CD4-positive, alpha-beta T cell treated with Interleukin-21 for 1 hour (primary cell): Measurements from ENCODE around the gene CHST11.
"Not testable (repeated sequence)": the region's sequence is repeated elsewhere in the genome, so short reads cannot be mapped to it uniquely, and the experiment has no call there.

ENCODE experiments used
- DNase-seq: peaks from one replicate; pipeline ENCODE4 v3.0.0-alpha.2; 2020

CHST11 gene

DNA sequence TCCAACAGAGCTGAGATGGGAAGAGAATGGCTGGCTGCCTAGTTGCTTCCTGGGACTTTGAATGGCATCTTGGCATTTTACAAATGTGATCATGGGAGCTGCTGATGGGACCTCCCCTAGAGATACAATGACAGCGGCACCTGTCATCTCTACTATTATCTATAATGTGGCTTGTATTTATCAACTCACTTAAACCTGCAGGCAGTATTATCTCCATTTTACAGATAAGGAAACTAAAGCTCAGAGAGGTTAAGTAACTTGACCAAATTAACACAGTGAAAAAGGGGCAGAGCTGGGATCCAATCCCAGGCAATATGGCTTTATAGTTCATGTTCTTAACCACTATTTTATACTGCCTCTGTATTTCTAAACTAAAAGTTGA is 111.7 kb downstream of the CHST11 start:
- no peak for DNase-seq

DNA sequence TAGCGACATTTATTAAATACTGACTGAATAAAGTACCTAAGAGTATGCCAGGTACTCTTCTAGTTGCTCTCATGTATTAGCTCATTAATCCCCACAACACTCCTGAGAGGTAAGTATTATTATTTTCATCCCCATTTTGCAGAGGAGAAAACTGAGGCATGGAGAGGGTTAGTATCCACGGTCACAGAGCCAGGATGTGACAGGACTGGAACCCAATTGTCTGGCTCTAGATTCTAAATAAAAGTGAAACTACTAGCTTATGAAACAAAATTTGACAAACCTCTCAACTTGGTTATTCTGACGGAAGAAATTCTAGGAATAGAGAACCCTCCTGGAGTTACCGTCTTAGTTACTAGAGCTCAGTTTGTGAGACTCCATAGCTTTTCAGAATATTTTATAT is 112.2 kb downstream of the CHST11 start:
- DNase-seq = no peak

DNA sequence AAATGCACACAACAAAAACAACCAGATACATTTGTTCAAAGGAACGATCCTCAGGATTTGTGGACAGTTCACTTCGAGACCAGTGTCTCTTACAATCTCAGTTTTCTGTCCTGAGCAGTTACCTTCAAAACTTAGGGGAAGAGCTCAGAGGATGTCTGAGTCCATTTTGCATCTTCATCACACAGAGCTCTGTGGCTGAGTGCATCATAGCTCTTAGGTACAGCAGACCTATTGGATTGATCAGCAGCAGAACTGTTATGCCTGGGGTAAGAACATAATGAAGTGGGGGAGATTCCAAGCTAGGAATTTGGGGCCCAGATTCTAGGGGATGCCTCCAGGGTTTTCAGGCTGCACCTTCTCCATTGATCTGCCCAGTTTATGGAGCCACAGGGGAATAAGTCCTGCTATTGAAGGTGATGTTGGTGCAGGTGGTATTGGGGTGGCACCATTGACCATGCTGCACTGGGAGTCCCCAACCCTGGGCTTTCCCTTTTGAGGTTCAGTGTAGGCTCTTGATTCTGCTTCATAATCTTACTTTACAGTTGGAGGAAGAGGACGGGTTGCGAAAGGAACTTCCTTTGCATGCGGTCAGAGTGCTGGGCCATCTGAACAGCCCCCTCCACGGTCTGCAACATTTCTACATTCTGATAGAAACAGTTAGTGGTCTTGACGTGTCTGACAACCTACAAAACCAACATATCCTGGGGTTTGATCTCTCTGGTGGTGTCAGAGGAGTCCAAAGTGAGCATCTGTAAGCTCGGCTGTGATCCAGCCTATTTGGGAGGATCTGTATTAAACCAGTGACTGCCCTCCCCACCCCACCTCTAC is 112.8 kb downstream of the CHST11 start:
- DNase-seq = peak; percentile 68

DNA sequence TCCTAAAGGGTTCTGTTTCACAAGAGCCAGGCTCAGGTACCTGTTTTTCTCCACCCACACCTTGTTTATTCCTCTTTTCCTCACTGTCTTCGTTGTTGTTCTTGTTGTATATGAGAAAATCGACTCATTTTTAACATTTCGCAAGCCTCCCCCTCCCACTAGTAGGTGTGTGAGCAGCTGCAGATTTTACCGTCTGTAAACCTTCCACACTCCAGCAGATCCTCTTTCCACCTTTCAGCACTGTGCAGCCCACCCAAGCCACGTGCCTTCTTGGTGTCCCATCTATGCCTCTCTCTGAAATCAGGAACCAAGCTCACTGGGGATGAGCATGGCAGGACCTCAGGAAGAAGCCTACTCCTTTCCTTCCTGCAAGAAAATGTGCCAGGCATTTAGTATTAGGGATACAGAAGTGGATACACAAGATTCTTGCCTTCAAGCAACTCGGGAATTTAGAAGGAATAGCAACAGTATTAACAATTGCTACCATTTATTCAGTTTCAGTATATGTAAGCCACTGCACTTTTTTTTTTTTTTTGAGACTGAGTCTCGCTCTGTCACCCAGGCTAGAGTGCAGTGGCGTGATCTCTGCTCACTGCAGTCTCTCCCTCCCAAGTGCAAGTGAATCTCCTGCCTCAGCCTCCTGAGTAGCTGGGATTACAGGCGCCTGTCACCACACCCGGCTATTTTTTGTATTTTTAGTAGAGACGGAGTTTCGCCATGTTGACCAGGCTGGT is 113.6 kb downstream of the CHST11 start:
- no peak for DNase-seq

DNA sequence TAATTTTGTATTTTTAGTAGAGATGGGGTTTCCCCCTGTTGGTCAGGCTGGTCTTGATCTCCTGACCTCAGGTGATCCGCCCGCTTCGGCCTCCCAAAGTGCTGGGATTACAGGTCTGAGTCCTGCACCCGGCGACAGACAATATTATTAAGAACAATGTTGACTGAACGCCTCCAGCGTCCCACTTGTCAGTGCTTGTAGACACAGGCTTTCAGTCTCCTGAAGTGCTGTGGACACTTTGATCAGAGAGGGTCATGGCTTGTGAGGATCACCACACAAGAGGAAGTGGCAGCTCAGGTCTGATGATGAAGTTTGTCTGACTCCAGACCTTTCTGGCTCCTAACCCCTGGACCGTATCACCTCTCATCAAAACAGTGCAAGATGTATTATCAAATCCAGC is 114.6 kb downstream of the CHST11 start:
- no peak for DNase-seq

DNA sequence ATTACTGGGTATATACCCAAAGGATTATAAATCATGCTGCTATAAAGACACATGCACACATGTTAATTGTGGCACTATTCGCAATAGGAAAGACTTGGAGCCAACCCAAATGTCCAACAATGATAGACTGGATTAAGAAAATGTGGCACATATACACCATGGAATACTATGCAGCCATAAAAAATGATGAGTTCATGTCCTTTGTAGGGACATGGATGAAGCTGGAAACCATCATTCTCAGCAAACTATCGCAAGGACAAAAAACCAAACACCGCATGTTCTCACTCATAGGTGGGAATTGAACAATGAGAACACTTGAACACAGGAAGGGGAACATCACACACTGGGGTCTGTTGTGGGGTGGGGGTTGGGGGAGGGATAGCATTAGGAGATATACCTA is 117.6 kb downstream of the CHST11 start:
- not testable (repeated sequence) for DNase-seq

DNA sequence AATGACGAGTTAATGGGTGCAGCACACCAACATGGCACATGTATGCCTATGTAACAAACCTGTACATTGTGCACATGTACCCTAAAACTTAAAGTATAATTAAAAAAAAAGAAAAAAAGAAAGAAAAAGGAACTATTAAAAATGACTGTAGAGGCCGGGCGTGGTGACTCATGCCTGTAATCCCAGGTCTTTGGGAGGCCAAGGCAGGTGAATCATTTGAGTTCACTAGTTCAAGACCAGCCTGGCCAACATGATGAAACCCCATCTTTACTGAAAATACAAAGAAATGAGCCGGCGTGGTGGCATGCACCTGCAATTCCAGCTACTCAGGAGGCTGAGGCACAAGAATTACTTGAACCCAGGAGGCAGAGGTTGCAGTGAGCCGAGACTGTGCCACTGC is 118.0 kb downstream of the CHST11 start:
- DNase-seq = not testable (repeated sequence)

DNA sequence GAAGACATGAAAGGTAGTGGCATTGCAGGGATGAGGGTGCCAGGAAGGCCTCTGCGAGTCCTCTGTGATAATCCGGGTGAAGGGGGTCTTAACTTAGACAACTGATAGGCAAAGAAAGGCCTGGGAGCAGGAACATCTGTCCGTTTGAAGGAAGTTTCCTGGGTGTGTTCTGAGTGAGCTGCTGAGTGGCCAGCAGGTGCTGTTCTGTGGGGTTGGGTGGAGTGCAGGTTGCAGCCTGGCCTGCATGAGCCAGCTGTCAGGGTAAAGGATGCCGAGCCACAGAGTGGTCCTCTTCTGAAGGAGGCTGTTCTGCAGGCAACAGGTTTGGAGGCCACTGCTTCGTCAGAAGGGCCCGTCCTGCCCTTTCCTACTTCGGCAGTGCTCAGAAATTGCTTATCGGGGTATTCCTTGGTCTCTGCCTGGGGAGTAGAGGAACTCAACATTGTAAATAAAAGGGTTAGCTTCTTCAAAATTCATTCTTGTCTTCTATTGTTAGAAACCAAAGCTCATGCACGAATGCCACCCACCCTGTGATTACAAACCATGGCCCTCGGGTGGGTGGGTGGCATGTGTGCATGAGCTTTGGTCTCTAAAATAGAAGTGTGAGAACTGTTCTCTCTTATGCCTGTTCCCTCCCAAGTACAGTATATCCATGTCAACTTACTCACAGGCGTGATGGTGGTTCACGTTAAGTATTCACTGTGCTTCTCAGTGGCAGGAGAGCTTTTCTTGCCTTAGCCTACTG is 118.9 kb downstream of the CHST11 start:
- DNase-seq = no peak

DNA sequence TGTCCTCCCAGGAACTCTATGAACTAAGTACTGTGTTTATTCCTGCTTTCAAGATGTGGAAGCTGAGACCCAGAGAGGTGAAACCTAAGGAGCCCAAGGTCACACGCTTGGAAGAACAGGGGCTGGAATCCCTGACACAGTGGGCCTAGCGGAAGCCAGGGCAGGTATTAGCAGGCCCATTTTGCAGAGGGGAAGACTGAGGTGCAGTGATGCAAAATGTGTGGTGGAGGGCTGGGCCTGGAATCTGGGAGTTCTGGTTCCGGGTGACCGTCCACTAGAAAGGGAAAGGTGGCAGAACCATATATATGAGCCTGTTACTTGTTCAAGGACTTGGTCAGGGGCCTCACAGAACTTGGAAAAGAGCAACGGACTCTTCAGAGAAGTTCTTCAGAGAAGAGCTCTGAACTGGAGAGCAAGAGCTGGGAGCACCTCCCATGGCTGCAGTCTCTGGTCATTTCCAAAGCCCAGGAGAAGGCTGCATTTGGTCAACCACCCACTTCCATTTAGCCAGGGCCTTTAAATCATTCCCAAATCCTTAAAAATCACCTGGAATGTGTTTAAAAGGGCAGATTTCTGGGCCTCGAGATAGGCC is 119.5 kb downstream of the CHST11 start:
- no peak for DNase-seq

DNA sequence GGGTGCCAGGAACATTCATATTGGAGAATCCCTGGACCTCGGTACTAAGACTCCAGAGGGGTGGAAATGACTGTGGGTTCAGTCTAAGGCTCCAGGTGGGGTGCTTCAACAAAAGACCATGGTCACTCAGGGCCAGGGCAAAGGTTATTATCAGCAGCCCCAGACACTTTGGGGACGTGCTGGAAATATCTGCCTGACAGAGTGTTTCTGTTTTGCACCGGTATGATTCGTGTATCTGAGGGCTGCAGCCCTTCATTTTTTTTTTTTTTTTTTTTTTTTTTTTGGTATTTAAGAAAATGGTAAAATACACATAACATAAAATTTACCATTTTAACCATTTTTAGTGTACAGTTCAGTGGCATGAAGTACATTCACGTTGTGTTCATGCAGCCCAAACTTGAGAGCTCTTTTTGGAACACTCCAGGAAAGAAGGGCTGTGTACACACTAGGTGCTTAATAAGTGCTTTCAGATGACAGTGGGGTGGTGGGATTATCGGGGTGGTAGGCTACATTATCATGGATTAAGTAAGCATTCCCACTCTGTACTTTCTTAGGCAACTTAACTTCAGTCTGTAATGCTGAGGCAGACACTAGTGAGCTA is 120.3 kb downstream of the CHST11 start:
- no peak for DNase-seq

DNA sequence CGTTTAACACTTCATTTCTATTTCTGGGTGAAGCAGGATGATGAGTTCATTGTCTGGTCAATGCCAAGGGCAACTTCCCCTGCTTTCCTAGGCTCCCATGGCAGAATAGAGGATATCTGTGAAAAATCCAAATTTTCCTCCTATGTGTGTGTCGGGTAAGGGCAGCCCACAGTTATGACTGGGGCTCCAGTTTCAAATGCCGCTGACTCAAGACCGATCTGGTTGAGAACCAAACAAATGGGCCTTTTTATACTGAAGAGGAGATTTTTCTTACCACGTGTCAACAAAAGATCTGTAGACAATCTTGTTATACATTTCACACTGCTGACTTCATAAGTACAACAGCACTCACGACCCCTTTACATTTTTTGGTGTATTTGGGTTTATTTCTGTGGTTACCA is 120.8 kb downstream of the CHST11 start:
- no peak for DNase-seq

DNA sequence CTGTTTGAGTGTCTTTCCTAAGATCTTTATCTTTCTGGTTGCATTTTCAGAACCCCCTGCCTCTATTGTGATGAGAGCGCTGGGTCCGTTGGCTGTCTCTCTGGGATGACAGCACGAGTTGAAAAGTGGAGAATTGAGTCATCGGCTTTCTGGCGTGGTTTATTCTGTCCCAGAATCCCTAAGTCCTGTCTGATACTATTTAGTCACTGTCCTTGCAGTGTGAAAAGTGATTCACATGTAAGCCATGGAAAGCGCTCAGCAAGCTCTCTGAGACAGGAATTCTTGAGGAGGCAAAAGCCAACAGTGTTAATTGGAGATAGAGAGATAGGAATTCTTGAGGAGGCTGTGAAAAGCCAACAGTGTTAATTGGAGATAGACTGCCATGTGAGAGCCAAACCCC is 121.7 kb downstream of the CHST11 start:
- DNase-seq = no peak

DNA sequence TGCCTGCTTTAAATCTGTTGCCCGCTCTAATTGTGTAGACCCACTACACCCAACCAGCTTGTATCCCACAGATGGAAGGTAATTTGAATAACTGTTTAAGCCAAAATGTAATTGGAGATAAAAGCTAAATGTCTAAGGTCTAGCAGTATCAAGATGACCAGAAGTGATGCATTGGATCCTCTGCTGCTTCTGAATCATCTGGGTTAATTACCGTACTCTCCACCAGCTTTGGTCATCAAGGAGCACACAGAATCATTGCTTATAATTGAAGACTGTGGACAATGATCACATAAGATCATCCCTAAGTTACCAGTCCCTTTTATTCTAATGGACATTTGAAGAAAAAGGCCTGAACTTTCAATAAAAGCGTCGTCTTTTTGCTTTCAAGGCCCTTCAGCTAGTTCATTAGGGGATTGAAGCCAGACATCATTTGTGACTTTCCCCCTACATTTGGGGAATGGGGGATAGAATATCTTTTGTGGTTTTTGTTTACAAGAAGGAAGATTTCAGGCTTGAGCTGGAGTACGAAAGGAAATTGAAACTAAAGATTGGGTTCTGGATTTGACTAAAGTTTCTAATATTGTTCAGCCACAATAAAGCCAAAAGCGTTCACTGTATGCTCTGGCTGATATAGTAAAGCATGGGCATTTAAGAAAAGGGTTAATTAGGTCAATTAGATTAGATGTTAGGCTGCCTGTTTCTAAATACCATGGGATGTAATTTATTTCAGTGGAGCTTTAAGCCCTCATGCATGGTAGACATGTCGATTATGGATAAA is 123.2 kb downstream of the CHST11 start:
- DNase-seq = no peak

DNA sequence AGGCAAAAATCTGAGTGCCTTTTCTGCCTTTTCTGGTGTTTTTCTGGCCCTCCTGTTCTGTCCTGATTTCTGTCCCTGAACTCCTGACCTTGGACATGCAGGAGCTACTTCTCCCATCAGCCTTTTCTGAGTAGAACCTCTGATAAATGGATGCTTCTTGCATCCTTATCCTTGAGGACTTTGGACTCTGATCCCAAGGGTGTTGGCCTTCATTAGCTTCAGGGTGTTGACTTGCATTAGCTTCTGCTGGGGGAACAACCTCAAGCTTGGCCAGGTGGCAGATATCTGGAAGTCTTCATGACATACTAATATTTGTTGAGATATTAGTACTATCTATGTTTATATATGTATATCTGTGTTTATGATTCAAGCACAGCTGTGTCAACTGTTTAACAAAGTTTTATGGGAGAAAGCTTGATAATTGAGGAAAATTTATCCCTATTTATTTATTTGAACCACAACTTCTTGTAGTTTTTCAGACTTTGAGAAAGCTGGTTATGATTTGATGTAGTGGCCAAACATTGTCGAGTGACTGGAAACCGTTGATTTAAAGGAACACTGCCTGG is 124.3 kb downstream of the CHST11 start:
- no peak for DNase-seq

DNA sequence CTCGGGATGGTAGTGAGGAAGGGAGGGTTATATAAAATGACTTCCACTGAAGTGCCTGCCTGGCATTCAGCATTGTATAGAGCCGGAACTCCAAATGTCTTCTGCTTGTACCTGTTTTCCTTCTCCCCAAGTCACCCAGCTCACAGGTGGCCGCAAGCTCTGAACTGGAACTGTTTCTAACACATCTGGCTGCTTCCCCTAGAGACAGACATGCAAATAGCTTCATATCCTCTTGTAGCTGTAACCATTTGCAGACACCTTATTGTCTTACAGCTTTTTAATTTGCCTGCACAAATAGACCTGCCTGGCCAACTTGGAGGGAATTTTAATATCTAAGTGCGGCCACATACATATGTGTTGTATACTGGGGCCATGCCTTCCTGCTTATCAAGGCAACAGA is 126.0 kb downstream of the CHST11 start:
- DNase-seq = no peak

DNA sequence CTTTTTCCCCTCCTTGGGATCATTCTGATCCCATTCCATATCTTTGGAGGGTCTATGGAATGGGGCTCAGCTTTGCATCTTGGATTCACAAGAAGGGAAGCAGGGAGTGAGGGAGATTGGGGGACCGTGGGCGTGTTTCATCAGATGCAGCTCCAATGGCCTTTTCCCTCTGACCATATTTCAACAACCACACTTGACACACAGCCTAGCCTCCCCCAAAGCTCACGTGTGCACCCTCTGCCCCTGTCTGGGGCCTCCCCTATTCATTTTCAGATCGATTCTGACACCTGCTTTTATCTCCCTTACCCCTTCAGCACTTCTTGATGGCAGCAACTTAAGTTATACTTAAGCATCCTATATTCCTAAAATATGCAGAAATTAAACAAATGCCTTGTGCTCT is 126.6 kb downstream of the CHST11 start:
- DNase-seq = no peak

DNA sequence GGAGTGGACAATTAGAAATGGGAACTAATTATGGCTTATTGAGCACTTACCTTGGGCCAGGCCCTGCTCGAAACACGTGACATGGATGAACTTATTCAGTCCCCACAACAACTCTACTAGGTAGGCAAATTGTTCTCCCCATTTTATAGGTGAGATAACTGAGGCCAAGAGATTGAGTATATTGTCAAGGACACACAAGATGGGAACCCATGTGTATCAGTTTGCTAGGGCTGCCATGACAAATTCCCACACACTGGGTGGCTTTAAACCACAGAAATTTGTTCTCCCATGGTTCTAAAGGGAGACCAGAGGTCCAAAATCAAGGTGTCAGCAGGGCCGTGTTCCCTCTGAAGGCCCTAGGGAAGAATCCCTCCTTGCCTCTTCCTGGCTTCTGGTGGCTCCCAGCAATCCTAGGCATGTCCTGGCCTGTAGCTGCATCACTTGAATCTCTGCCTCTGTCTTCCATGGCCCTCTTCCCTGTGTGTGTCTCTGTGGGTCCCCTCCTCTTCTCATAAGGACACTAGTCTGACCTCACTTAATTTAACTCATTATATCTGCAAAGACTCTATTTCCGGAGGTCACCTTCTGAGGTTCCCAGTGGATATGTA is 128.8 kb downstream of the CHST11 start:
- DNase-seq = no peak

DNA sequence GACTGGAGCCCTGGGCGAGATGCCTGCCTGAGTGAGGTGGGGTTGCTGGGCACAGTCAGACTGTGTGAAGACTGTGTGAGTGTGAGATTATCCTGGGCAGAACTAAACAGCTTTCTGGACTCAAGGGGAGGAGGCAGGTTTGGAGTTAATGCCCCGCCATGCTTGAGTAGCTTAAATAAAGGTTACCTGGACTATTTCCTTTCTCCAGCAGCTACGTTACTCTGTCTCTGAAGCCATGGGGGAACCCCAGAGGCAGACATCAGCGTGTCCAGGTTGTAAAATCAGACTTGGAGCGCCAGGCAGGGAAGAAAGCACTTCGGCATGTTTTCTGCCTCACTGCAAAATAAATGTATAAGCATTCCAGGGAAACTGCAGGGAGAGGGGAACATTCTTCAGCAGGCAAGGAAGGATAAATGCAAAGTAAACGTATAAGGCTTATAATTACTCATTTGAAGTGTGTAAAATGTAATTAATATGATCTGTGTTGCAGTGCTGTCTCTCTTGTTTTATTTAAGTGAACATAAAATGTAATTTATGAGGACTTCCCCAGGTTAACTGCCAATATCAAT is 129.7 kb downstream of the CHST11 start:
- no peak for DNase-seq

DNA sequence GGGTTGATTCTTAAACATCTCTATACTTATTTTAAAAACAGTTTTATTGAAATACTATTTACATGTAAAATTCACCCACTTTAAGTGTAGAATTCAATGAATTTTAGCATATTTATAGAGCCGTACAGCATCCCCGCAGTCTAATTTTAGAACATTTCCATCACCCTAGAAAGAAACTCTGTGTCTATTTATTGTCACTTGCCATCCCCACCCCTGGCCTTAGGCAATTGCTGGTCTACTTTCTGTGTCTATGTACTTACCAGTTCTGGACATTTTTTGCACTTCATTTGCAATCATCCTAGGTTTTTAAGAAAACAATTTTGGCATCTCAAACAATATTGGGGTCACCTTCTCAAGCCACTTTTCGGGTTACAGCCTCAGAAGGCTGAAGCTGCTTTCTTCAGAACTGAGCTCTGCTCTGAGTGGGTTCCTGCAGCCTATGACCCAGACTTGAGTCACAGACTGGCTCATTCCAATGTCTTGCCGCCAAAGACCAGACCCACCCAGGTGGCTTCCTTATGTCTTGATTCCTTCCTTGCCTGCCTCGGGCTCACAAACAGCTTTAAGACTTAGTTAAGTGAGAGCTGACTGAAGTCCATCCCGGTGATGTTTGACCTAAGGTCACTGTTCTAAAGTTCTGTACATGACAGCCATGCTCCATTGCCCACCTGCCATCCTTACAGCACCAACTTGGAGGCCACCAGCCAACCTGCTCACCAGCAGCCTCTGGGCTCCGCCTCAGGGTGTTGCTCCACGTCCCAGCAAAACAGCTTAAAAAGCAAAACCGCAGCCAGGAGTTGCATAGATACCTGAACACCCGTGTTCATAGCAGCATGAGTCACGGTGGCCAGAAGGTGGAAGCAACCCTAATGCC is 131.5 kb downstream of the CHST11 start:
- no peak for DNase-seq
